AG09319 (cell line): ENCODE measurements around the gene PUM1.

Experiments
- DNase-seq: peaks from one replicate; pipeline ENCODE4 v3.0.0-alpha.2; 2010; ENCODE audit warnings: low read depth; ENCODE audit errors: extremely low read depth
- CTCF ChIP-seq: IDR thresholded peaks from 2 replicates; pipeline ENCODE4 v1.5.1; 2011; ENCODE audit warnings: low read depth, mild to moderate bottlenecking, inconsistent platforms, low read length, moderate library complexity

Gene PUM1

GRCh38 chr1:30903343-30904034 lies 162.0 kb downstream of the PUM1 start:
- no peak for TF ChIP-seq CTCF
- DNase-seq: no peak

- no peak for TF ChIP-seq CTCF
- no peak for DNase-seq
Observed at GRCh38 chr1:30902593-30903290, 162.8 kb downstream of the PUM1 start.

- no peak for DNase-seq
- no peak for TF ChIP-seq CTCF
Observed at GRCh38 chr1:30901798-30902581, 163.5 kb downstream of the PUM1 start.

- no peak for TF ChIP-seq CTCF
- no peak for DNase-seq
Observed at GRCh38 chr1:30900931-30901560, 164.5 kb downstream of the PUM1 start.

GRCh38 chr1:30900486-30900885 lies 165.0 kb downstream of the PUM1 start:
- TF ChIP-seq CTCF: no peak
- DNase-seq: no peak

GRCh38 chr1:30899577-30900389 lies 165.7 kb downstream of the PUM1 start:
- no peak for DNase-seq
- TF ChIP-seq CTCF: no peak
